ENCODE data around the gene GAK.

The GAK gene

GRCh38 chr4:867526-868250 lies 64.4 kb downstream of the GAK start:
- no peak for DNase-seq

GRCh38 chr4:866761-867390 lies 65.2 kb downstream of the GAK start:
- DNase-seq = no peak

- DNase-seq = no peak
Observed at GRCh38 chr4:866068-866760, 65.9 kb downstream of the GAK start.

GRCh38 chr4:865572-865971 lies 66.5 kb downstream of the GAK start:
- DNase-seq = no peak

- DNase-seq = no peak
Observed at GRCh38 chr4:865121-865465, 67.0 kb downstream of the GAK start.

GRCh38 chr4:864456-865120 lies 67.5 kb downstream of the GAK start:
- no peak for DNase-seq

GRCh38 chr4:860561-860960 lies 71.6 kb downstream of the GAK start:
- DNase-seq = no peak

GRCh38 chr4:859496-859895 lies 72.6 kb downstream of the GAK start:
- no peak for DNase-seq

GRCh38 chr4:858831-859451 lies 73.2 kb downstream of the GAK start:
- no peak for DNase-seq

GRCh38 chr4:858041-858481 lies 74.1 kb downstream of the GAK start:
- no peak for DNase-seq

GRCh38 chr4:857461-857860 lies 74.7 kb downstream of the GAK start:
- no peak for DNase-seq

GRCh38 chr4:856225-856901 lies 75.8 kb downstream of the GAK start:
- no peak for DNase-seq

- DNase-seq = no peak
Observed at GRCh38 chr4:855880-856224, 76.3 kb downstream of the GAK start.

GRCh38 chr4:854356-854755 lies 77.8 kb downstream of the GAK start:
- DNase-seq = no peak

GRCh38 chr4:853416-853781 lies 78.7 kb downstream of the GAK start:
- no peak for DNase-seq

- DNase-seq = no peak
Observed at GRCh38 chr4:851701-852430, 80.2 kb downstream of the GAK start.

GRCh38 chr4:850323-850945 lies 81.7 kb downstream of the GAK start:
- no peak for DNase-seq

- no peak for DNase-seq
Observed at GRCh38 chr4:849478-850175, 82.5 kb downstream of the GAK start.

- DNase-seq = no peak
Observed at GRCh38 chr4:848803-849477, 83.2 kb downstream of the GAK start.

- DNase-seq = no peak
Observed at GRCh38 chr4:848307-848691, 83.8 kb downstream of the GAK start.
